GM23338 (cell line): ENCODE measurements around the gene PID1. TPM values are rescaled to one million over a fixed set of nuclear protein-coding genes. Genes with fewer than 3 reads are reported as not detected.

Experiments used
- ATAC-seq: fragments of 200-7000 bp; cut with Tn5 transposase; 3 replicates; pipeline ENCODE4 v1.9.1; 2020
- DNase-seq: peaks from one replicate; pipeline ENCODE4 v3.0.0-alpha.2; 2015; ENCODE audit warnings: low spot score
- H2AFZ ChIP-seq: fragments of 200-600 bp; sonication (generic); 2 replicates; pipeline ENCODE4 v1.8.0; 2016; ENCODE audit warnings: antibody characterized with exemption, mild to moderate bottlenecking, moderate library complexity
- H3F3A ChIP-seq: fragments of 200-600 bp; sonication (generic); replicated peaks from 2 replicates; pipeline ENCODE4 v1.8.0; 2017; ENCODE audit warnings: antibody characterized with exemption, mixed run types, low read depth
- H3K27ac ChIP-seq: fragments of 200-600 bp; sonication (generic); 2 replicates; pipeline ENCODE4 v1.6.1; 2016; ENCODE audit warnings: low read depth
- H3K27me3 ChIP-seq: fragments of 200-600 bp; sonication (generic); 2 replicates; pipeline ENCODE4 v1.8.0; 2016; ENCODE audit warnings: mild to moderate bottlenecking, mixed run types, moderate library complexity; ENCODE audit not compliant: insufficient read depth
- H3K36me3 ChIP-seq: fragments of 200-600 bp; sonication (generic); 2 replicates; pipeline ENCODE4 v1.8.0; 2016; ENCODE audit warnings: mild to moderate bottlenecking; ENCODE audit not compliant: insufficient read depth
- H3K4me1 ChIP-seq: fragments of 200-600 bp; sonication (generic); 2 replicates; pipeline ENCODE4 v1.8.0; 2016; ENCODE audit warnings: mild to moderate bottlenecking, moderate library complexity; ENCODE audit not compliant: insufficient read depth
- H3K4me2 ChIP-seq: fragments of 200-600 bp; sonication (generic); 2 replicates; pipeline ENCODE4 v1.7.1; 2017; ENCODE audit warnings: mixed run types
- H3K4me3 ChIP-seq: fragments of 200-600 bp; sonication (generic); 2 replicates; pipeline ENCODE4 v1.6.1; 2016; ENCODE audit warnings: mixed run types
- H3K79me2 ChIP-seq: fragments of 200-600 bp; sonication (generic); replicated peaks from 2 replicates; pipeline ENCODE4 v1.8.0; 2017; ENCODE audit warnings: mild to moderate bottlenecking; ENCODE audit not compliant: insufficient read depth
- H3K9me2 ChIP-seq: fragments of 200-600 bp; sonication (generic); 2 replicates; pipeline ENCODE4 v1.8.0; 2017; ENCODE audit not compliant: insufficient read depth
- H4K20me1 ChIP-seq: fragments of 200-600 bp; sonication (generic); replicated peaks from 2 replicates; pipeline ENCODE4 v1.8.0; 2017; ENCODE audit warnings: mild to moderate bottlenecking; ENCODE audit not compliant: insufficient read depth
- H3K27ac Mint-ChIP-seq: 2 replicates; pipeline ENCODE4 v1.8.0; 2020; ENCODE audit warnings: inconsistent platforms, mild to moderate bottlenecking, moderate library complexity, mixed read lengths
- H3K27me3 Mint-ChIP-seq: 3 replicates; pipeline ENCODE4 v1.8.0; 2022; ENCODE audit warnings: low read depth, mild to moderate bottlenecking, moderate library complexity, mixed read lengths, inconsistent platforms; ENCODE audit not compliant: insufficient read depth, poor library complexity
- H3K36me3 Mint-ChIP-seq: 3 replicates; pipeline ENCODE4 v1.8.0; 2021; ENCODE audit warnings: low read depth, mild to moderate bottlenecking, inconsistent platforms, moderate library complexity, mixed read lengths
- H3K4me1 Mint-ChIP-seq: 3 replicates; pipeline ENCODE4 v1.8.0; 2020; ENCODE audit warnings: mild to moderate bottlenecking, inconsistent platforms, mixed read lengths
- H3K4me3 Mint-ChIP-seq: 3 replicates; pipeline ENCODE4 v1.8.0; 2021; ENCODE audit warnings: moderate library complexity, mild to moderate bottlenecking, inconsistent platforms, mixed read lengths
- H3K9me3 Mint-ChIP-seq: 3 replicates; pipeline ENCODE4 v1.8.0; 2020; ENCODE audit warnings: moderate library complexity, mild to moderate bottlenecking, inconsistent platforms, mixed read lengths
- CREB1 ChIP-seq: fragments of 250-450 bp; sonication (Bioruptor Pico); IDR thresholded peaks from 2 replicates; pipeline ENCODE4 v1.5.0; 2020; ENCODE audit warnings: low read depth, mild to moderate bottlenecking, moderate library complexity
- EZH2 ChIP-seq: fragments of 200-600 bp; sonication (generic); IDR thresholded peaks from one replicate; pipeline ENCODE4 v1.8.0; 2017; ENCODE audit warnings: antibody characterized with exemption, mild to moderate bottlenecking, low read depth; ENCODE audit not compliant: unreplicated experiment
- EZH2phosphoT487 ChIP-seq: fragments of 200-600 bp; sonication (generic); IDR thresholded peaks from one replicate; pipeline ENCODE4 v1.8.1; 2018; ENCODE audit warnings: antibody characterized with exemption; ENCODE audit not compliant: unreplicated experiment
- JUNB ChIP-seq: IDR thresholded peaks from one replicate; pipeline ENCODE4 v1.6.1; 2016; ENCODE audit warnings: antibody characterized with exemption; ENCODE audit not compliant: unreplicated experiment
- ZNF331 ChIP-seq: fragments of 250-450 bp; sonication (Bioruptor Pico); IDR thresholded peaks from 2 replicates; pipeline ENCODE4 v1.5.0; 2020; ENCODE audit warnings: low read depth, mild to moderate bottlenecking, moderate library complexity
- polyA plus RNA-seq: library from polyadenylated mRNA; unstranded; fragments of >200 nt; fragmentation: Nextera tagmentation; extraction: Ambion mirVana; gene quantifications from 2 replicates; pipeline ENCODE4 v1.2.1, GENCODE V29; 2016
- total RNA-seq: library from RNA; depleted of rRNA; stranded (reverse); fragments of >200 nt; shearing (Covaris generic); gene quantifications from 2 replicates; pipeline ENCODE4 v1.2.3, GENCODE V29; 2014
- TF ChIP-seq, protein P1 (sequence below): IDR thresholded peaks from 2 replicates; pipeline ENCODE4 v1.6.1; 2016; ENCODE audit warnings: antibody characterized with exemption
- TF ChIP-seq, protein P2 (sequence below), 2 experiments: fragments of 200-600 bp in 1 of 2; sonication (generic) in 1 of 2; conservative IDR thresholded peaks; 2 replicates each; pipeline versions ENCODE4 v1.5.1 to v1.6.1; 2016 to 2017; ENCODE audit warnings: antibody characterized with exemption in 2 of 2, low read depth in 2 of 2, mild to moderate bottlenecking in 2 of 2, moderate library complexity in 1 of 2

The PID1 gene
- total and polyA plus RNA-seq, 2 experiments from 2014 or later = 1.7 to 2.4 TPM

DNA sequence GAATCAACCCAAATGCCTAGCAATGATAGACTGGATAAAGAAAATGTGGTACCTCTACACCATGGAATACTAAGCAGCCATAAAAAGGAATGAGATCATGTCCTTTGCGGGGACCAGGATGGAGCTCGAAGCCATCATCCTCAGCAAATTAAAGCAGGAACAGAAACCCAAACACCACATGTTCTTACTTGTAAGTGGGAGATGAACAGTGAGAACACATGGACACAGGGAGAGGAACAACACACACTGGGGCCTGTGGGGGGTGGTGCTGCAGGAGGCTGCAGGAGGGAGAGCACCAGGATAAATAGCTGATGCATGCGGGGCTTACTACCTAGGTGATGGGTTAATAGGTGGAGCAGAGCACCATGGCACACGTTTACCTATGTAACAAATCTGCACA is 8.4 kb upstream of the PID1 start:
- no peak overlapping the region for H3K4me3 ChIP-seq
- H3K27ac Mint-ChIP-seq = no peak overlapping the region; the same call in 1 of the 2 replicates
- no peaks in the 10 kb centered on the region for H3K27me3 ChIP-seq
- no peaks in the 10 kb centered on the region for H3K36me3 Mint-ChIP-seq
- H3K4me1 Mint-ChIP-seq = peaks cover 5% of the 10 kb centered on the region; the same call in 2 of the 3 replicates
- no peaks in the 10 kb centered on the region for H3K36me3 ChIP-seq
- H2AFZ ChIP-seq = no peak overlapping the region
- TF ChIP-seq, protein P1, sequence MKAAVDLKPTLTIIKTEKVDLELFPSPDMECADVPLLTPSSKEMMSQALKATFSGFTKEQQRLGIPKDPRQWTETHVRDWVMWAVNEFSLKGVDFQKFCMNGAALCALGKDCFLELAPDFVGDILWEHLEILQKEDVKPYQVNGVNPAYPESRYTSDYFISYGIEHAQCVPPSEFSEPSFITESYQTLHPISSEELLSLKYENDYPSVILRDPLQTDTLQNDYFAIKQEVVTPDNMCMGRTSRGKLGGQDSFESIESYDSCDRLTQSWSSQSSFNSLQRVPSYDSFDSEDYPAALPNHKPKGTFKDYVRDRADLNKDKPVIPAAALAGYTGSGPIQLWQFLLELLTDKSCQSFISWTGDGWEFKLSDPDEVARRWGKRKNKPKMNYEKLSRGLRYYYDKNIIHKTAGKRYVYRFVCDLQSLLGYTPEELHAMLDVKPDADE = no peak
- TF ChIP-seq EZH2phosphoT487 (no peak), JUNB (no peak), CREB1 (no peak)
- TF ChIP-seq, protein P2, sequence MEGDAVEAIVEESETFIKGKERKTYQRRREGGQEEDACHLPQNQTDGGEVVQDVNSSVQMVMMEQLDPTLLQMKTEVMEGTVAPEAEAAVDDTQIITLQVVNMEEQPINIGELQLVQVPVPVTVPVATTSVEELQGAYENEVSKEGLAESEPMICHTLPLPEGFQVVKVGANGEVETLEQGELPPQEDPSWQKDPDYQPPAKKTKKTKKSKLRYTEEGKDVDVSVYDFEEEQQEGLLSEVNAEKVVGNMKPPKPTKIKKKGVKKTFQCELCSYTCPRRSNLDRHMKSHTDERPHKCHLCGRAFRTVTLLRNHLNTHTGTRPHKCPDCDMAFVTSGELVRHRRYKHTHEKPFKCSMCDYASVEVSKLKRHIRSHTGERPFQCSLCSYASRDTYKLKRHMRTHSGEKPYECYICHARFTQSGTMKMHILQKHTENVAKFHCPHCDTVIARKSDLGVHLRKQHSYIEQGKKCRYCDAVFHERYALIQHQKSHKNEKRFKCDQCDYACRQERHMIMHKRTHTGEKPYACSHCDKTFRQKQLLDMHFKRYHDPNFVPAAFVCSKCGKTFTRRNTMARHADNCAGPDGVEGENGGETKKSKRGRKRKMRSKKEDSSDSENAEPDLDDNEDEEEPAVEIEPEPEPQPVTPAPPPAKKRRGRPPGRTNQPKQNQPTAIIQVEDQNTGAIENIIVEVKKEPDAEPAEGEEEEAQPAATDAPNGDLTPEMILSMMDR (conservative IDR thresholded peaks at IDR 0.05; ENCODE audit: low read depth in 2 of 2) = no peak
- H3K4me2 ChIP-seq = no peak overlapping the region
- H3K9me2 ChIP-seq = no peaks in the 10 kb centered on the region
- DNase-seq = no peak
- H3K4me1 ChIP-seq = peaks cover 6% of the 10 kb centered on the region; the same call in 1 of the 2 replicates
- no peaks in the 10 kb centered on the region for H3K9me3 Mint-ChIP-seq
- H4K20me1 ChIP-seq = no peaks in the 10 kb centered on the region
- no peak overlapping the region for H3K4me3 Mint-ChIP-seq
- no peaks in the 10 kb centered on the region for H3K79me2 ChIP-seq
- ATAC-seq = no peak
- H3K27ac ChIP-seq = no peak overlapping the region
- peaks cover 2% of the 10 kb centered on the region for H3K27me3 Mint-ChIP-seq
- H3F3A ChIP-seq = no peaks in the 10 kb centered on the region

DNA sequence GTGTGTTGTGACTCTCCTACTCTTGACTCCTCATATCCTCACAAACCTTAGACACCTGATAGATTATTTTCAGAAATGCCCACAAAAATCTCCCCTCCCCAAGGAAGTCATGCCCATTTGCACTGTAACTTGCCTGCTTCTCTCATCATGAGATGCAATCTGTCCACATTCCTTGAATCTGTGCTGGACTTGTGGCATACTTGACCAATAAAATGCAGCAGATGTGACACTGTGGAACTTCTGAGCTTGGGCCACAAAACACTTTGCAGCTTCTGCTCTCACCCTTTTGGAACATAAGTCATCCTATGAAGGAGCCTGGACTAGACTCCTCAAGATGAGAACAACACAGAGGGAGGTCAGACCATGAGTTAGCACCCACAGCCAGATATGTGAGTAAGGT is 4.4 kb upstream of the PID1 start:
- no peak overlapping the region for H3K27ac Mint-ChIP-seq
- no peak for ATAC-seq

More for the DNA sequence above, 4.4 kb upstream of the PID1 start:
- Mint-ChIP-seq H3K27me3 (peaks cover 16% of the 10 kb centered on the region), H3K36me3 (no peaks in the 10 kb centered on the region), H3K4me3 (no peak overlapping the region), H3K4me1 (peaks cover 14% of the 10 kb centered on the region), H3K9me3 (no peaks in the 10 kb centered on the region)
- H3K4me3 ChIP-seq = no peak overlapping the region
- TF ChIP-seq, protein P2 (conservative IDR thresholded peaks at IDR 0.05; ENCODE audit: low read depth in 2 of 2) = no peak
- TF ChIP-seq JUNB (no peak), EZH2 (no peak), CREB1 (no peak), ZNF331 (CRISPR knock-in tag) (no peak)
- TF ChIP-seq, protein P1 = no peak
- no peaks in the 10 kb centered on the region for H4K20me1 ChIP-seq
- no peak overlapping the region for H3K27ac ChIP-seq
- H3K36me3 ChIP-seq = no peaks in the 10 kb centered on the region
- no peak for DNase-seq
- H3K79me2 ChIP-seq = no peaks in the 10 kb centered on the region
- H2AFZ ChIP-seq = no peak overlapping the region
- H3K4me1 ChIP-seq = peaks cover 15% of the 10 kb centered on the region
- H3K4me2 ChIP-seq = no peak overlapping the region
- no peaks in the 10 kb centered on the region for H3K9me2 ChIP-seq
- peaks cover 18% of the 10 kb centered on the region for H3K27me3 ChIP-seq
- no peaks in the 10 kb centered on the region for H3F3A ChIP-seq
